SU-DHL-6 (cell line): ENCODE measurements around the gene ZNF334.

Experiments
- CTCF ChIP-seq: fragments of 200-600 bp; sonication (generic); IDR thresholded peaks from one replicate; pipeline ENCODE4 v1.5.1; 2017; ENCODE audit warnings: antibody characterized with exemption, mild to moderate bottlenecking, low read length, moderate library complexity; ENCODE audit not compliant: insufficient read depth, poor library complexity, severe bottlenecking
- EZH2phosphoT487 ChIP-seq: fragments of 200-600 bp; sonication (generic), shearing (Covaris generic); conservative IDR thresholded peaks from 2 replicates; pipeline ENCODE4 v1.6.1; 2018; ENCODE audit warnings: mild to moderate bottlenecking, antibody characterized with exemption, low read length, moderate library complexity, mixed read lengths

GRCh38 chr20:46468508-46468907 is 44.9 kb downstream of the ZNF334 start:
- TF ChIP-seq CTCF (no peak), EZH2phosphoT487 (no peak)
